GM18498 (cell line): Measurements from ENCODE around the gene KLC1.
"Not testable (repeated sequence)": the region's sequence is repeated elsewhere in the genome, so short reads cannot be mapped to it uniquely, and the experiment has no call there.

Experiments used
- ATAC-seq: cut with Tn5 transposase; IDR thresholded peaks from one replicate; pipeline ENCODE4 v1.9.1; 2021; ENCODE audit warnings: mild to moderate bottlenecking, moderate library complexity; ENCODE audit not compliant: unreplicated experiment

KLC1 gene

GRCh38 chr14:103628684-103629502, at the start of gene KLC1:
TSS of gene KLC1 (plus strand) at chr14:103629211. CDS start at chr14:103654565, 25,354 bp downstream.
- ATAC-seq: peak; percentile 57

DNA sequence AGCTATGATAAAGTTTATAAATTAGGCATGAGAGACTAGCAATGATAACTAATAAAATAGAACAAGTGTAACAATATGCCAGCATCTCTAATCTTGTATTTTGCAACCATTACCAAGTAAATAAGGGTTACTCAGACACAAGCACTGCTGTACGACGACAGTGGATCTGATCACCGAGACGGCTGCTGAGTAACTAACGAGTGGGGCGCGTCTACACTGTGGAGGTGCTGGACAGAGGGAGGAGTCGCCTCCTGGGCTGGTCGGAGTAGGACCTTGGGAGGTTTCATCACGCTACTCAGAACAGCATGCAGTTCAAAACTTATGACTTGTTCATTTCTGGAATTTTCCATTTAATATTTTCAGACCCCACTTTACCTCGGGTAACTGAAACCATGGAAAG, 47.8 kb upstream of the KLC1 start:
- ATAC-seq: no peak

GRCh38 chr14:103581954-103582703, 46.9 kb upstream of the KLC1 start:
- ATAC-seq: no peak

GRCh38 chr14:103584326-103584915, 44.6 kb upstream of the KLC1 start:
- ATAC-seq: no peak

- peak; percentile 91 for ATAC-seq
These were observed 35.4 kb upstream of the KLC1 start for GRCh38 chr14:103593577-103593976.

DNA sequence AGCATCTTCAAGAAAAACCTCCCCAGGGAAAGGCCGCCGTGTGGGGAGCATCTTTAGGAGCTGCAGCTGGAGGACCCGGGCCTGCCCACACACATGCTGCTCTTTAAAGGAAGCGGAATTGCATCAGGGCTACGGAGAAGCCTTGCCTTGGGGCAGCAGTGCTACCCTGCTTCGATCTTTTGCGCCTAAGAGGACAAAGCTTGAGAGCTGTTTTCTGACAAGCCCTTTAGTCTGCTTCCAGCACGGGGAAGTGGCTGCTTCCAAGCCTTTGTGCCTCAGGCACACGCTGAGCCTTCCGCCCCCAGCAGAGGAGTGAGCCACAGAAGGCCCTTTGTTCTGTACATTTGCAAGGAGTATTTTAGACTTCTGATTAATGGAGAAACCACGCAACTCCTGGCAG, 34.7 kb upstream of the KLC1 start:
- no peak for ATAC-seq

- no peak for ATAC-seq
These were observed 31.2 kb upstream of the KLC1 start for GRCh38 chr14:103597623-103598377.

- no peak for ATAC-seq
These were observed 28.5 kb upstream of the KLC1 start for GRCh38 chr14:103600503-103600902.

- no peak for ATAC-seq
These were observed 24.4 kb upstream of the KLC1 start for GRCh38 chr14:103604620-103605019.

GRCh38 chr14:103606963-103607668, 21.9 kb upstream of the KLC1 start:
- ATAC-seq: peak; percentile 75

DNA sequence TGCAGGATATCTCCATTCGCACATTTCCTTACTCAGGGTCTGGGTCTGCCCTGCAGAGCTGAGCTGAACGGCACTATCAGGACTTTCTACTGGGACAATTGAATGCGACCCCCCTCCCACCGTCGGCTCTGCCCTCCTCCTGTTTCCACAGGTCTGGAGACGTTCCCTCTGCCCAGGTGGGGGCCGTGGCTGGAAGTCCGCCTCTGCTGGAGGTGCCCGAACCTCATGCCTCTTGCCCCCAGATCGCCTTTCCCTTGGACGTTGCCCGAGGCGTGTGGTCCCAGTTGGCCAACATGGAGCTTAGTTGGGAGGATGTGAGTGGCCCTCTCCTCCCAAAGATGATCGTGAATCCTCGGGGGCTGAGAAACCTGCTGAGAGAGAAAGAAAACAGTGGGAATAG, 21.2 kb upstream of the KLC1 start:
- ATAC-seq: peak; percentile 12

GRCh38 chr14:103609081-103609480, 19.9 kb upstream of the KLC1 start:
- ATAC-seq: not testable (repeated sequence)

- ATAC-seq: no peak
These were observed 17.8 kb upstream of the KLC1 start for GRCh38 chr14:103611215-103611614.

DNA sequence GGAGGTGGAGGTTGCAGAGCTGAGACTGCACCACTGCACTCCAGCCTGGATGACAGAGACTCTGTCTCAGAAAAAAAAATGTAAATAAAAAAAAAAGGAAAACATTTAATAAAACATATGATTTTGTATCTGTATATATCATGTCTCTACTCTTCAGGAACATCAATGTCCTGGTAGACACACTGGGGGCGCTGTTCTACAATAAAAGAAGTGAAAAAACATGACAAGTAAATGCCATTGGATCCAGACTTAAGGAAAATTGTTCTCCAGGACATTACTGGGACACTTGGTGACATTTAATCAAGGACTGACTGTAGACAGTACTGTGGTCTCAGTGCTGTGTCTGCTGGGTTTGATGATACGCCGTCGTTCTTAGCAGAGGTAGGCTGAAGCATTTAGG, 15.5 kb upstream of the KLC1 start:
- no peak for ATAC-seq

- no peak for ATAC-seq
These were observed 12.2 kb upstream of the KLC1 start for GRCh38 chr14:103616635-103617300.

DNA sequence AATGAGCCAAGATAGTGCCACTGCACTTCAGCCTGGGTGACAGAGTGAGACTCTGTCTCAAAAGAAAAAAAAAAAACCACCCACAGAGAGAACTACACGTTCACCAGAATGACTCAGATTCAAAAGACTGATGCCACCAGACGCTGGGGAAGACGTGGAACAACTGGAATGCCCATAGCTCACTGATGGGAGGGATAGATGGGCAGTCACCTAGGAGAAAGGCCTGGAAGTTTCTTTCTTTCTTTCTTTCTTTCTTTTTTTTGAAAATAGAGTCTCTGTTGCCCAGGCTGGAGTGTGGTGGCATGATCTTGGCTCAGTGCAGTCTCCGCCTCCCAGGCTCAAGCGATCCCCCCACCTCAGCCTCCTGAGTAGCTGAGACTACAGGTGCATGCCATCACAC, 10.0 kb upstream of the KLC1 start:
- no peak for ATAC-seq

- no peak for ATAC-seq
These were observed 7.2 kb upstream of the KLC1 start for GRCh38 chr14:103621860-103622259.

- no peak for ATAC-seq
These were observed 5.7 kb upstream of the KLC1 start for GRCh38 chr14:103623308-103623707.

DNA sequence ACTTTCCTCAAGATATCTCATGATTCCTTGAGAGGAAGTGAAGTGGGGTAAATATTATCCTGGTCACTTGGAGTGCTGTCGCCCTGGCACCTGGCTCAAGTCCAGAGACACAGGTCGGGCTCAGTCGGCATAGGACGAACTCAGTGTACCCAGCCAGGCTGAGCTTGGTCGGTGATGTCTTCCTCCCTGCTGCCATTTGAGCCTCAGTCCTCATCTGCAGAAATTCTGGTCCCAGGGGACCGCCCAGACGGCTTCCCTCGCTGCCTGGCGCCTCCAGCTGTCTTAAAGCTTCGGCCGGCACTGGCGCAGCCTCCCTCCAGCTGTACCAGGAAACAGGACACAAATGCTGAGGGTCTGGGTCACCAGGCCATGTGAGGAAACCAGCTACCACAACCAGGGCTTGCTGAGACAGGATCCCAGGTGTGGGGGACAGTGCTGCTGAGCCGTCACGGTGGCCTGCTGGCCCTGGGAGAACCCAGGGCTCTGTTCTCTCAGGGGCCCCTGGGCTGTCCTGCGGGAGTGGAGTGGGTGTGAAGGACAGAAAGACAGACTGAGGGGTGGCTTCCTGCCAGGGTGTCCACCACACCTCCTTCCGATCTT, 5.0 kb upstream of the KLC1 start:
- no peak for ATAC-seq

GRCh38 chr14:103624860-103625259, 4.2 kb upstream of the KLC1 start:
- ATAC-seq: no peak
